ENCODE results near the gene WDR77. TPM values are rescaled to one million over a fixed set of nuclear protein-coding genes. Genes with fewer than 3 reads are reported as not detected.

WDR77 gene
- total RNA-seq, 1 experiment from 2014 or later, result 64.5 TPM

DNA sequence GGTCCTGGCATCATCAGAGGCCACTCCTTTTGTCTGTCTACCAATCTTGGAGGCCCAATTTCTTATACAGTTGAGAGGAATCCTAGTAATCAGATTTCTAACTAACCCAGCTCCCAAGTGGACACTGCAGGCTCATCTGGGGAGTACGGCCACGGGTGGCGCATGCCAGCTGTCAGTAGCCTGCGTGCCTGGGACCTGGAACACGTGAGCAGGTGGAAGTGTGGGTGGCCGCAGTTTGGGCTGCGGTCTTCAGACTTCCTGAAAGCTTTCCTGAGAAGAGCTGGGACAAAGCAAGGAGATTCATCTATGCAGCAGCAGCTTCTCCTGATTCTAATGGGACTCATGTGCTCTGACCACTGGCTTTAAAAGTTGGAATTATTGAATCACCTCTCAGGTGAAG, 42.0 kb upstream of the WDR77 start:
- Mint-ChIP-seq H3K27ac (no peak overlapping the region), H3K4me3 (no peak overlapping the region), H3K4me1 (peaks cover 6% of the 10 kb centered on the region), H3K36me3 (no peaks in the 10 kb centered on the region), H3K9me3 (peaks cover 19% of the 10 kb centered on the region), H3K27me3 (ENCODE audit: low read depth) (no peaks in the 10 kb centered on the region; the same call in 1 of the 2 replicates)
- POLR2A ChIA-PET, result no interaction called here
- DNase-seq (ENCODE audit: low spot score) (no peak), ATAC-seq (no peak)
- CTCF ChIA-PET, result interaction anchor here (0.7 to 1.5 kb wide), 3 partner anchors 9 to 449 kb away, joined by 3 to 14 read pairs (median 9); no protein-coding TSS in a partner anchor
- TF ChIP-seq PREB (CRISPR knock-in tag; IDR thresholded peaks at IDR 0.05; ENCODE audit: borderline replicate concordance), result no peak
- no peak for TF ChIP-seq ERG (CRISPR knock-in tag; IDR thresholded peaks at IDR 0.05)
- no peak for TF ChIP-seq TEAD1 (CRISPR knock-in tag; IDR thresholded peaks at IDR 0.05)
- no peak for TF ChIP-seq ZNF317 (CRISPR knock-in tag; IDR thresholded peaks at IDR 0.05; ENCODE audit: borderline replicate concordance, low read depth)
- TF ChIP-seq MXD4 (CRISPR knock-in tag; IDR thresholded peaks at IDR 0.05; ENCODE audit: borderline replicate concordance), result no peak
- TF ChIP-seq ZNF281 (CRISPR knock-in tag; IDR thresholded peaks at IDR 0.05), result no peak
- TF ChIP-seq SMAD4 (CRISPR knock-in tag; IDR thresholded peaks at IDR 0.05), result no peak
- TF ChIP-seq ZNF532 (CRISPR knock-in tag; IDR thresholded peaks at IDR 0.05; ENCODE audit: borderline replicate concordance), result no peak
- TF ChIP-seq, protein P1, sequence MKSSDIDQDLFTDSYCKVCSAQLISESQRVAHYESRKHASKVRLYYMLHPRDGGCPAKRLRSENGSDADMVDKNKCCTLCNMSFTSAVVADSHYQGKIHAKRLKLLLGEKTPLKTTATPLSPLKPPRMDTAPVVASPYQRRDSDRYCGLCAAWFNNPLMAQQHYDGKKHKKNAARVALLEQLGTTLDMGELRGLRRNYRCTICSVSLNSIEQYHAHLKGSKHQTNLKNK (CRISPR knock-in tag; IDR thresholded peaks at IDR 0.05), result no peak
- TF ChIP-seq ZNF263 (CRISPR knock-in tag; IDR thresholded peaks at IDR 0.05; ENCODE audit: low read depth), result no peak
- no peak for TF ChIP-seq HMGA2 (CRISPR knock-in tag; IDR thresholded peaks at IDR 0.05)
- no peak for TF ChIP-seq ZSCAN18 (CRISPR knock-in tag; IDR thresholded peaks at IDR 0.05)
- no peak for TF ChIP-seq PRDM15 (CRISPR knock-in tag; IDR thresholded peaks at IDR 0.05)
- no peak for TF ChIP-seq ZBTB21 (CRISPR knock-in tag; IDR thresholded peaks at IDR 0.05; ENCODE audit: borderline replicate concordance)
- no peak for TF ChIP-seq TCF7 (CRISPR knock-in tag; IDR thresholded peaks at IDR 0.05; ENCODE audit: low read depth)

Data from WTC11 (cell line).